ENCODE results near the gene LILRB1.
"Not testable (repeated sequence)": the region's sequence is repeated elsewhere in the genome, so short reads cannot be mapped to it uniquely, and the experiment has no call there.

The LILRB1 gene

GRCh38 chr19:54630262-54630661 is at the start of gene LILRB1:
LILRB1 (plus strand) TSS chr19:54630484; CDS start chr19:54631074, 590 bp downstream.
- H3K27ac ChIP-seq, result not testable (repeated sequence)

DNA sequence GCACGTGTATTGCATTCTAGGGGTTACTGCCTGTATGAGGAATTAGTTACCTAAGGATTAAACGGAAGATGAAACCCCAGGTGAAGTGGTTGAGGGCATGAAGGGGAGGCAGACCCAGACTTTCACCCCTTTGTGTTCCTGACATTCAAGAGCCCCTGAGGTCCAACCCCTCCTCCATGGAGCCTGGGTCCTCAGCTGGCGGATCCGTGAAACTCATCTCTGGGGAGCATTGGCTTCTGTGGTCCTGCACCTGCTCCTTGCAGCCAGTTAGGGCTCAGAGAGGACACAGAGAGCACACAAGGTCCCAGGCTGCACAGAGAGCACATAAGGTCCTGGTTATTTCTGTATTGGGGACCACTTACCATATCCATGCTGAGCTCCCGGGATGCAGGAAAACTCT is 43.9 kb upstream of the LILRB1 start:
- TF ChIP-seq CTCF (IDR thresholded peaks at IDR 0.05), result no peak
- TF ChIP-seq ZFX (IDR thresholded peaks at IDR 0.05; ENCODE audit: borderline replicate concordance), result no peak
- H3K27ac ChIP-seq, result no peak overlapping the region

- TF ChIP-seq ZFX (IDR thresholded peaks at IDR 0.05; ENCODE audit: borderline replicate concordance), result no peak
- TF ChIP-seq CTCF (IDR thresholded peaks at IDR 0.05), result no peak
- no peak overlapping the region for H3K27ac ChIP-seq
These were observed 43.3 kb upstream of the LILRB1 start for GRCh38 chr19:54587026-54587425.

DNA sequence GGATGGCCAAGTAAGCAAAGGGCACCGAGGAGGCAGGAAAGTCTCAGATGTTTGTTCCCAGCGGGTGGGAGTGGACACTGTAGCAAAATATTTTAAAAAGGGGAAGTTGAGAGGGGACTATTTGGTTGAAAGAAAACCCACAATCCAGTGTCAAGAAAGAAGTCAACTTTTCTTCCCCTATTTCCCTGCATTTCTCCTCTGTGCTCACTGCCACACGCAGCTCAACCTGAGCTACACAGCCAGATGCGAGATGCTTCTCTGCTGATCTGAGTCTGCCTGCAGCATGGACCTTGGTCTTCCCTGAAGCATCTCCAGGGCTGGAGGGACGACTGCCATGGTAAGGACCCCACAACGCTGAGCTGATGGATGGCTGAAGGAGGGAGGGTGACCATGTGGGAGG is 36.8 kb upstream of the LILRB1 start, which contains the start of gene LILRA1:
TSS of gene LILRA1 (plus strand) at position 188 of the 400 bp plus-strand sequence. CDS start 613 bp downstream, outside the sequence.
- H3K27ac ChIP-seq, result not testable (repeated sequence)

- not testable (repeated sequence) for H3K27ac ChIP-seq
These were observed 36.2 kb upstream of the LILRB1 start for GRCh38 chr19:54593931-54594626.

- TF ChIP-seq CTCF (IDR thresholded peaks at IDR 0.05) (no peak), ZFX (IDR thresholded peaks at IDR 0.05; ENCODE audit: borderline replicate concordance) (no peak)
- no peak overlapping the region for H3K27ac ChIP-seq
These were observed 35.5 kb upstream of the LILRB1 start for GRCh38 chr19:54594737-54595136.

DNA sequence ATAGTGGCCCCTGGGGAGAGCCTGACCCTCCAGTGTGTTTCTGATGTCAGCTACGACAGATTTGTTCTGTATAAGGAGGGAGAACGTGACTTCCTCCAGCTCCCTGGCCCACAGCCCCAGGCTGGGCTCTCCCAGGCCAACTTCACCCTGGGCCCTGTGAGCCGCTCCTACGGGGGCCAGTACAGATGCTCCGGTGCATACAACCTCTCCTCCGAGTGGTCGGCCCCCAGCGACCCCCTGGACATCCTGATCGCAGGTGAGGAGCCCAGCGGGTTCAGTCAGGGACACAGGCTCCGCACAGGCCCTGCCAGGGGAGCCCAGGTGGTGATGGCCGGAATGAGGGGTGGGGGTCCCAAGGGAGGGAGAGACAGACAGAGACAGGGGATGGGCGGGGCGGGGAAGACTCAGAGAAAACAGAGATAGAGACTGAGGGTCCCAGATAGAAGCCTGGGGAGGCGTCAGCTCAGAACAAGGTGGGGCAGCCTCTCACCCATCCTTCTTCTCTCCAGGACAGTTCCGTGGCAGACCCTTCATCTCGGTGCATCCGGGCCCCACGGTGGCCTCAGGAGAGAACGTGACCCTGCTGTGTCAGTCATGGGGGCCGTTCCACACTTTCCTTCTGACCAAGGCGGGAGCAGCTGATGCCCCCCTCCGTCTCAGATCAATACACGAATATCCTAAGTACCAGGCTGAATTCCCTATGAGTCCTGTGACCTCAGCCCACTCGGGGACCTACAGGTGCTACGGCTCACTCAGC is 34.4 kb upstream of the LILRB1 start:
- not testable (repeated sequence) for H3K27ac ChIP-seq

GRCh38 chr19:54600212-54600611 is 30.1 kb upstream of the LILRB1 start:
- TF ChIP-seq ZFX (IDR thresholded peaks at IDR 0.05; ENCODE audit: borderline replicate concordance) (no peak), CTCF (IDR thresholded peaks at IDR 0.05) (no peak)

GRCh38 chr19:54606230-54606629 is 24.1 kb upstream of the LILRB1 start:
- TF ChIP-seq CTCF (IDR thresholded peaks at IDR 0.05) (no peak), ZFX (IDR thresholded peaks at IDR 0.05; ENCODE audit: borderline replicate concordance) (no peak)
- no peak overlapping the region for H3K27ac ChIP-seq

More at GRCh38 chr19:54600212-54600611, 30.1 kb upstream of the LILRB1 start:
- H3K27ac ChIP-seq, result no peak overlapping the region

All from 22Rv1 (cell line).